ENCODE data around the gene ACSL1. TPM values are rescaled to one million over a fixed set of nuclear protein-coding genes. Genes with fewer than 3 reads are reported as not detected.

Gene ACSL1
- total and polyA plus RNA-seq, 9 of the 15 experiments (the other 6 are each of a cell fraction or from before 2014, with no cell fraction given) = 6.7 to 24.1 (median 15.0) TPM

DNA sequence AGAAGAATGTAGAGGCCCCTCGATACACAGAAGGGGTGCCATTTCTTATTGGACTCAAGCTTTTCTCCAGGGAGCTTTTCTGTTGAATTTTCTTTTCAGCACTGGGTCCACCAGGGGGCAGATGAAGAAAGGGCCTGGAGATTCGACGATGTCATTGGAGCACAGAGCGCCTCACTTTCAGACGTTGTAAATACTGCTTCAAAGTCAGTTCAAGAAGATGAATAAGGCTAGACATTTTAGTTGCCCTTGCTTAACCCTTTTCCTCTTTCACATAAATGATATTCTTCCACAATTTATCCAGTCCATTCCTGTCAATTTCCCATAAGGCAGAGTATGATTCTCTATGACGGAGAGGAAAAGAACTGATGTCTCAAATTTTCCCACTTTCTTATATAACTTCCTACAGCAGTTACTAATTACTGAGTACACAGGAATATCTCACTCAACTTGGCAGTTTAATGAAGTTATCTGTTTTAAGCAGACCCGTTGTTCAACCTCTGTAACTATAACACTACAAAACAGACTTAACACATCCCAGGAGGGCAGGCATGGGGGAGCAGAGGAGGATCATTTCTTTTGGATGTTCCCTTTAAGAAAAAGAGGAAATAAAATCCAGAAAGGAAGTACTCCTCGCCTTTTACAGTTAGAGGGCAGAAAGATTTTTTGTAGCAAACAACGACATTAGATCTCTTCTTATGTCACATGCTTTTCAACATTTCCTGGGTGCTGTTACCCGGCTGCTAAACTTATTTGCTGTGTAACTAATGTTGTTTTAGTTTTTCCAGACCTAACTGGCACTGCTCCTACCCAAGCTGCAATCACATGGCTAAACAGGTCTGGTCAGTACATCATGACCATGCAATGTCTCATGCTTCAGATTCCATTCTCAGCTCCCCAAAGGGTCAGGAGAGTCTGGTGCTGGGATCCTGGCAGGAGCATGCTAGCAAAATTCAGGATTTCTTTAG is 79.7 kb downstream of the ACSL1 start (continued):
- TF ChIP-seq CREBBP (IDR thresholded peaks at IDR 0.05; ENCODE audit: low read depth, low read length) = no peak
- TF ChIP-seq ETV5 (CRISPR knock-in tag; IDR thresholded peaks at IDR 0.05; ENCODE audit: low read depth) = no peak
- TF ChIP-seq SPI1 (IDR thresholded peaks at IDR 0.05; ENCODE audit: borderline replicate concordance, low read depth, low read length) = 0 out of 2 replicates have a peak, but pooled peaks have one; percentile 29
- TF ChIP-seq SMC3 (conservative IDR thresholded peaks at IDR 0.05; ENCODE audit: insufficient read depth, low read depth, low read length) = peak; percentile 77
- peak; percentile 64 for TF ChIP-seq ARID1B (IDR thresholded peaks at IDR 0.05)
- TF ChIP-seq RCOR1 (IDR thresholded peaks at IDR 0.05; ENCODE audit: borderline replicate concordance in 1 of 2, low read depth in 2 of 2, low read length in 2 of 2) = peak in 1 of 2 experiments; percentile 41; a peak in 1 of 4 replicates
- TF ChIP-seq SMAD4 (CRISPR knock-in tag; conservative IDR thresholded peaks at IDR 0.05) = peak; percentile 30; the same call in 1 of the 2 replicates
- TF ChIP-seq, protein P1, sequence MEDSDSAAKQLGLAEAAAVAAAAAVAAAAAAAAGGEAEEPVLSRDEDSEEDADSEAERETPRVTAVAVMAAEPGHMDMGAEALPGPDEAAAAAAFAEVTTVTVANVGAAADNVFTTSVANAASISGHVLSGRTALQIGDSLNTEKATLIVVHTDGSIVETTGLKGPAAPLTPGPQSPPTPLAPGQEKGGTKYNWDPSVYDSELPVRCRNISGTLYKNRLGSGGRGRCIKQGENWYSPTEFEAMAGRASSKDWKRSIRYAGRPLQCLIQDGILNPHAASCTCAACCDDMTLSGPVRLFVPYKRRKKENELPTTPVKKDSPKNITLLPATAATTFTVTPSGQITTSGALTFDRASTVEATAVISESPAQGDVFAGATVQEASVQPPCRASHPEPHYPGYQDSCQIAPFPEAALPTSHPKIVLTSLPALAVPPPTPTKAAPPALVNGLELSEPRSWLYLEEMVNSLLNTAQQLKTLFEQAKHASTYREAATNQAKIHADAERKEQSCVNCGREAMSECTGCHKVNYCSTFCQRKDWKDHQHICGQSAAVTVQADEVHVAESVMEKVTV (CRISPR knock-in tag; IDR thresholded peaks at IDR 0.05) = peak; percentile 87
- no peak for TF ChIP-seq ZNF133 (CRISPR knock-in tag; IDR thresholded peaks at IDR 0.05)
- TF ChIP-seq MEIS2 (IDR thresholded peaks at IDR 0.05; ENCODE audit: partially characterized antibody) = peak; percentile 22
- peak; percentile 66 for TF ChIP-seq TCF3 (CRISPR knock-in tag; IDR thresholded peaks at IDR 0.05)
- TF ChIP-seq WHSC1 (IDR thresholded peaks at IDR 0.05; ENCODE audit: low read length) = no peak
- TF ChIP-seq, protein P2, sequence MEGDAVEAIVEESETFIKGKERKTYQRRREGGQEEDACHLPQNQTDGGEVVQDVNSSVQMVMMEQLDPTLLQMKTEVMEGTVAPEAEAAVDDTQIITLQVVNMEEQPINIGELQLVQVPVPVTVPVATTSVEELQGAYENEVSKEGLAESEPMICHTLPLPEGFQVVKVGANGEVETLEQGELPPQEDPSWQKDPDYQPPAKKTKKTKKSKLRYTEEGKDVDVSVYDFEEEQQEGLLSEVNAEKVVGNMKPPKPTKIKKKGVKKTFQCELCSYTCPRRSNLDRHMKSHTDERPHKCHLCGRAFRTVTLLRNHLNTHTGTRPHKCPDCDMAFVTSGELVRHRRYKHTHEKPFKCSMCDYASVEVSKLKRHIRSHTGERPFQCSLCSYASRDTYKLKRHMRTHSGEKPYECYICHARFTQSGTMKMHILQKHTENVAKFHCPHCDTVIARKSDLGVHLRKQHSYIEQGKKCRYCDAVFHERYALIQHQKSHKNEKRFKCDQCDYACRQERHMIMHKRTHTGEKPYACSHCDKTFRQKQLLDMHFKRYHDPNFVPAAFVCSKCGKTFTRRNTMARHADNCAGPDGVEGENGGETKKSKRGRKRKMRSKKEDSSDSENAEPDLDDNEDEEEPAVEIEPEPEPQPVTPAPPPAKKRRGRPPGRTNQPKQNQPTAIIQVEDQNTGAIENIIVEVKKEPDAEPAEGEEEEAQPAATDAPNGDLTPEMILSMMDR (IDR thresholded peaks at IDR 0.05 in 2 of 3, conservative IDR thresholded peaks at IDR 0.05 in 1 of 3; ENCODE audit: insufficient read depth in 2 of 3, low read depth in 1 of 3, low read length in 3 of 3) = peak; percentile 77 to 82 (median 78)
- TF ChIP-seq THRAP3 (IDR thresholded peaks at IDR 0.05; ENCODE audit: borderline replicate concordance) = no peak
- 0 out of 2 replicates have a peak, but pooled peaks have one; percentile 33 for TF ChIP-seq SMAD3 (CRISPR knock-in tag; conservative IDR thresholded peaks at IDR 0.05)
- TF ChIP-seq CTBP1 (IDR thresholded peaks at IDR 0.05; ENCODE audit: borderline replicate concordance) = peak; percentile 18; the same call in 1 of the 2 replicates
- TF ChIP-seq, protein P3, sequence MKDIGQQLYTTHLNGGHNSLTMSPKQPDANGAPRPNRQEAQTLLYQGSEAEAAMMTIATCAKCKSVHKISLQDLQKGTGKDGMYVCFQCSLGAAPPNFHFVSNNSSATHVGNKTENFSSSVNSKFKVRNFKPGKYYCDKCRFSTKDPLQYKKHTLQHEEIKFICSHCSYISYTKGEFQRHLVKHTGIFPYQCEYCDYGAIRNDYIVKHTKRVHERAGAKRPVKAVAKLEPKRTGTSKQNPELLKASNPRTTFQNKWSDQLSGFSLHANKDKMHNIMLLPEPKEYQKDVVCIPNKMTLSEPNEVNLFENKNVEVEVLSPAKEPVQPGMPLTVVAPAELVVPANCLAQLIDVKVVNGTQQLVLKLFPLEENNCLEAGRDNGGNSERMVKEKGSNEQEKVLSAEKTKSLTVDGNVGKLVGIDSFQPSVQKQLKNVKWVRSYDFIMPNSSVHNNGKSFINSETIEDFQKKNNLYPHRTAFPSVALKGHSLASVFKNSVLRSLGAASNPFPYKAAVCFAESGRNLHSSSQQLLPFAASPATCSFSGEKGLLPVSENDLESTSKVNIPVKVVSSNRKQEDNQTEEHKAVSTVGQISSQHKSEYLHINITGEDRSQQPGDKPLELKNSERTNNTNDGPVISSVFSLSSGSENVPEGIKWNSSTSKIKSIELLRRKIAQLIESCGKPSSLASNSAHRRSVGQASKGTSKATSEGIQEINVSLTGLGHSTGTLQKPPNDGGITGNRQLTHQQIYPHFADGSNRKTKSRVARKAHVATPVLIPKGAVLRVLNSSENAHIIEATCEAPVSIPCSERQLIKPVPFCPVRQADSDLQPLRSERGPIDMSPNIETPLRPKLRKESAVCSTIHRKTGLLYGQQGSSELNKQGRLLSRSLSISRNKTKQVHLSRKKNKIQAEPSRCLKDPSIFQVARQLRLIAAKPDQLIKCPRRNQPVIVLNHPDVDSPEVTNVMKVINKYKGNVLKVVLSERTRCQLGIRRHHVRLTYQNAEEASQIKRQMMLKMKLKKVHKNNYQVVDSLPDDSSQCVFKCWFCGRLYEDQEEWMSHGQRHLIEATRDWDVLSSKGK (CRISPR knock-in tag; IDR thresholded peaks at IDR 0.05) = no peak
- no peak for TF ChIP-seq POLR3A (IDR thresholded peaks at IDR 0.05; ENCODE audit: borderline replicate concordance, extremely low read depth, insufficient read depth, insufficient read length)

Data from K562 (cell line).